ENCODE results near the gene BIK. TPM values are rescaled to one million over a fixed set of nuclear protein-coding genes. Genes with fewer than 3 reads are reported as not detected.
"Not testable (repeated sequence)": the region's sequence is repeated elsewhere in the genome, so short reads cannot be mapped to it uniquely, and the experiment has no call there.

BIK gene
- total RNA-seq, 1 donor from 2014 or later, result not detected

GRCh38 chr22:43142880-43143562, 32.5 kb downstream of the BIK start, which contains the start of gene MCAT:
MCAT (minus strand) TSS chr22:43143398; CDS start chr22:43143348, 50 bp downstream.
- Histone ChIP-seq H3K4me3 (peak within 1 kb of the TSS; percentile 65 to 88), H3K9me3 (no peaks in the 10 kb centered on the region), H3K4me1 (peaks cover 3 to 11% of the 10 kb centered on the region in 2 donors), H3K27ac (peak within 1 kb of the TSS; percentile 33 to 77), H3K27me3 (no peaks in the 10 kb centered on the region), H3K36me3 (peaks cover 2 to 21% of the 10 kb centered on the region in 2 donors)
- intact Hi-C loops (cut with DNase I), result loop anchor here (2.0 kb wide), 1 partner anchor 44 kb away; the partner anchor contains the start of gene TTLL12
- DNase-seq (ENCODE audit: low spot score in 2 of 2), result peak in 1 of 2 donors; percentile 92
- no peak for TF ChIP-seq CTCF (IDR thresholded peaks at IDR 0.05)

- TF ChIP-seq CTCF (IDR thresholded peaks at IDR 0.05), result no peak
- Histone ChIP-seq H3K36me3 (peaks cover 0 to 9% of the 10 kb centered on the region in 2 donors), H3K27ac (no peak overlapping the region), H3K4me3 (no peak overlapping the region), H3K27me3 (no peaks in the 10 kb centered on the region), H3K4me1 (peaks cover 3 to 11% of the 10 kb centered on the region in 2 donors), H3K9me3 (no peaks in the 10 kb centered on the region)
- intact Hi-C loops (cut with DNase I), result no loop called here
- no peak for DNase-seq (ENCODE audit: low spot score in 2 of 2)
Measured at GRCh38 chr22:43144949-43145348, 34.4 kb downstream of the BIK start.

- H3K36me3 ChIP-seq; intact Hi-C loops (cut with DNase I); H3K27me3 ChIP-seq; H3K4me3 ChIP-seq; H3K27ac ChIP-seq; DNase-seq (ENCODE audit: low spot score in 2 of 2); H3K9me3 ChIP-seq: not testable (repeated sequence)
- peaks cover 3 to 11% of the 10 kb centered on the region in 2 donors for H3K4me1 ChIP-seq
Measured at GRCh38 chr22:43145371-43145770, 34.8 kb downstream of the BIK start.

- H3K4me3 ChIP-seq; H3K27ac ChIP-seq; H3K9me3 ChIP-seq; DNase-seq (ENCODE audit: low spot score in 2 of 2); intact Hi-C loops (cut with DNase I); H3K27me3 ChIP-seq; H3K36me3 ChIP-seq: not testable (repeated sequence)
- peaks cover 7 to 17% of the 10 kb centered on the region in 2 donors for H3K4me1 ChIP-seq
Measured at GRCh38 chr22:43146332-43146731, 35.8 kb downstream of the BIK start.

GRCh38 chr22:43147821-43148220, 37.3 kb downstream of the BIK start:
- H3K27me3 ChIP-seq, result no peaks in the 10 kb centered on the region
- no peak for TF ChIP-seq CTCF (IDR thresholded peaks at IDR 0.05)
- H3K9me3 ChIP-seq, result no peaks in the 10 kb centered on the region
- intact Hi-C loops (cut with DNase I), result no loop called here
- H3K27ac ChIP-seq, result no peak overlapping the region
- H3K36me3 ChIP-seq, result no peaks in the 10 kb centered on the region
- DNase-seq (ENCODE audit: low spot score in 2 of 2), result no peak
- H3K4me3 ChIP-seq, result no peak overlapping the region
- peaks cover 6 to 10% of the 10 kb centered on the region in 2 donors for H3K4me1 ChIP-seq

- H3K4me1 ChIP-seq, result peaks cover 6 to 7% of the 10 kb centered on the region in 2 donors
- no peaks in the 10 kb centered on the region for H3K9me3 ChIP-seq
- DNase-seq (ENCODE audit: low spot score in 2 of 2), result no peak
- TF ChIP-seq CTCF (IDR thresholded peaks at IDR 0.05), result no peak
- H3K4me3 ChIP-seq, result no peak overlapping the region
- H3K27me3 ChIP-seq, result no peaks in the 10 kb centered on the region
- no peak overlapping the region for H3K27ac ChIP-seq
- H3K36me3 ChIP-seq, result no peaks in the 10 kb centered on the region
- intact Hi-C loops (cut with DNase I), result no loop called here
Measured at GRCh38 chr22:43148581-43148980, 38.0 kb downstream of the BIK start.
